H9 (cell line): ENCODE results near the gene ERH. TPM values are rescaled to one million over a fixed set of nuclear protein-coding genes. Genes with fewer than 3 reads are reported as not detected.

Source experiments
- DNase-seq: peaks from one replicate; pipeline ENCODE4 v3.0.0-alpha.2; 2017
- H2AFZ ChIP-seq: one replicate; pipeline ENCODE4 v1.6.1; 2013; ENCODE audit warnings: mild to moderate bottlenecking, low read length, control low read depth, moderate library complexity
- H2AK5ac ChIP-seq: 2 replicates; pipeline ENCODE4 v1.6.1; 2013; ENCODE audit warnings: low read length, control low read depth, mixed read lengths; ENCODE audit not compliant: insufficient read length
- H2BK120ac ChIP-seq: one replicate; pipeline ENCODE4 v1.6.1; 2013; ENCODE audit warnings: low read depth, mild to moderate bottlenecking, low read length, control low read depth, inconsistent platforms; ENCODE audit not compliant: poor library complexity, severe bottlenecking
- H2BK12ac ChIP-seq: 2 replicates; pipeline ENCODE4 v1.6.1; 2013; ENCODE audit warnings: low read length, control low read depth, mixed read lengths, low read depth; ENCODE audit not compliant: insufficient read length
- H2BK15ac ChIP-seq: 2 replicates; pipeline ENCODE4 v1.6.1; 2013; ENCODE audit warnings: low read depth, low read length, control low read depth
- H2BK20ac ChIP-seq: one replicate; pipeline ENCODE4 v1.6.1; 2013; ENCODE audit warnings: low read depth, mild to moderate bottlenecking, low read length, control low read depth, inconsistent platforms; ENCODE audit not compliant: poor library complexity, severe bottlenecking
- H2BK5ac ChIP-seq: 2 replicates; pipeline ENCODE4 v1.6.1; 2013; ENCODE audit warnings: low read length, control low read depth, mixed read lengths; ENCODE audit not compliant: insufficient read length
- H3K14ac ChIP-seq: 2 replicates; pipeline ENCODE4 v1.6.1; 2013; ENCODE audit warnings: low read length, control low read depth; ENCODE audit not compliant: insufficient read depth
- H3K18ac ChIP-seq: 2 replicates; pipeline ENCODE4 v1.6.1; 2013; ENCODE audit warnings: low read depth, mild to moderate bottlenecking, mixed read lengths, low read length, control low read depth; ENCODE audit not compliant: insufficient read length
- H3K23ac ChIP-seq: 2 replicates; pipeline ENCODE4 v1.6.1; 2013; ENCODE audit warnings: low read length, control low read depth, mixed read lengths, low read depth; ENCODE audit not compliant: insufficient read length
- H3K23me2 ChIP-seq: 2 replicates; pipeline ENCODE4 v1.6.1; 2013; ENCODE audit warnings: low read depth, mild to moderate bottlenecking, mixed read lengths, low read length, control low read depth; ENCODE audit not compliant: insufficient read length, poor library complexity, severe bottlenecking
- H3K27ac ChIP-seq: 2 replicates; pipeline ENCODE4 v1.5.1; 2013; ENCODE audit warnings: low read length, control low read depth, mixed read lengths, low read depth; ENCODE audit not compliant: insufficient read length
- H3K27me3 ChIP-seq: 2 replicates; pipeline ENCODE4 v1.6.1; 2013; ENCODE audit warnings: low read length, control low read depth, inconsistent platforms; ENCODE audit not compliant: insufficient read depth
- H3K4ac ChIP-seq: 2 replicates; pipeline ENCODE4 v1.6.1; 2013; ENCODE audit warnings: low read depth, mild to moderate bottlenecking, control low read depth, inconsistent platforms, low read length, moderate library complexity
- H3K4me1 ChIP-seq: 2 replicates; pipeline ENCODE4 v1.6.1; 2013; ENCODE audit warnings: low read length, control low read depth, inconsistent platforms; ENCODE audit not compliant: insufficient read depth
- H3K4me2 ChIP-seq: 2 replicates; pipeline ENCODE4 v1.6.1; 2013; ENCODE audit warnings: low read length, control low read depth, mixed read lengths; ENCODE audit not compliant: insufficient read length, insufficient read depth
- H3K56ac ChIP-seq: 2 replicates; pipeline ENCODE4 v1.6.1; 2013; ENCODE audit warnings: low read depth, mild to moderate bottlenecking, mixed read lengths, low read length, control low read depth; ENCODE audit not compliant: insufficient read length
- H3K79me1 ChIP-seq: 2 replicates; pipeline ENCODE4 v1.6.1; 2013; ENCODE audit warnings: low read depth, mild to moderate bottlenecking, moderate library complexity, low read length, control low read depth, inconsistent platforms; ENCODE audit not compliant: insufficient read depth, poor library complexity, severe bottlenecking
- H3K79me2 ChIP-seq: 2 replicates; pipeline ENCODE4 v1.6.1; 2013; ENCODE audit warnings: low read length, control low read depth, inconsistent platforms; ENCODE audit not compliant: insufficient read depth
- H3K9ac ChIP-seq: 2 replicates; pipeline ENCODE4 v1.6.1; 2013; ENCODE audit warnings: low read length, control low read depth, mixed read lengths; ENCODE audit not compliant: insufficient read length; ENCODE audit errors: extremely low read depth
- H3K9me3 ChIP-seq: one replicate; pipeline ENCODE4 v1.6.1; 2013; ENCODE audit warnings: low read depth, low read length, inconsistent platforms; ENCODE audit not compliant: control insufficient read depth
- H3T11ph ChIP-seq: one replicate; pipeline ENCODE4 v1.6.1; 2013; ENCODE audit warnings: mild to moderate bottlenecking, low read length, control low read depth, inconsistent platforms
- H4K20me1 ChIP-seq: one replicate; pipeline ENCODE4 v1.6.1; 2013; ENCODE audit not compliant: control insufficient read depth, insufficient read length, insufficient read depth
- H4K5ac ChIP-seq: 2 replicates; pipeline ENCODE4 v1.6.1; 2013; ENCODE audit warnings: low read depth, mild to moderate bottlenecking, mixed read lengths, low read length, control low read depth; ENCODE audit not compliant: insufficient read length
- H4K8ac ChIP-seq: replicated peaks from 2 replicates; pipeline ENCODE4 v1.6.1; 2013; ENCODE audit warnings: low read length, control low read depth, mixed read lengths, low read depth; ENCODE audit not compliant: insufficient read length
- H4K91ac ChIP-seq: 2 replicates; pipeline ENCODE4 v1.6.1; 2013; ENCODE audit warnings: low read depth, mild to moderate bottlenecking, moderate library complexity, mixed read lengths, low read length, control low read depth; ENCODE audit not compliant: insufficient read length
- H3K27ac Mint-ChIP-seq, 3 experiments: 2 replicates in 2 of 3; 3 replicates in 1 of 3; pipeline ENCODE4 v1.8.0; 2020 to 2021; ENCODE audit warnings: mixed read lengths in 3 of 3, mild to moderate bottlenecking in 1 of 3, moderate library complexity in 1 of 3
- H3K27me3 Mint-ChIP-seq: 2 replicates; pipeline ENCODE4 v1.8.0; 2021; ENCODE audit warnings: low read depth, mild to moderate bottlenecking, moderate library complexity, mixed read lengths
- H3K36me3 Mint-ChIP-seq, 3 experiments: 2 replicates in 2 of 3; 3 replicates in 1 of 3; pipeline ENCODE4 v1.8.0; 2020 to 2021; ENCODE audit warnings: low read depth in 3 of 3, mixed read lengths in 3 of 3; ENCODE audit not compliant: insufficient read depth in 1 of 3
- H3K4me1 Mint-ChIP-seq, 2 experiments: 2 replicates each; pipeline ENCODE4 v1.8.0; 2020; ENCODE audit warnings: mixed read lengths in 2 of 2
- H3K4me3 Mint-ChIP-seq, 2 experiments: 2 replicates in 1 of 2; 3 replicates in 1 of 2; pipeline ENCODE4 v1.8.0; 2020 to 2021; ENCODE audit warnings: mild to moderate bottlenecking in 2 of 2, mixed read lengths in 2 of 2, moderate library complexity in 1 of 2
- H3K9me3 Mint-ChIP-seq, 2 experiments: 2 replicates in 1 of 2; 3 replicates in 1 of 2; pipeline ENCODE4 v1.8.0; 2020; ENCODE audit warnings: mild to moderate bottlenecking in 2 of 2, mixed read lengths in 2 of 2, moderate library complexity in 1 of 2
- CTCF ChIP-seq: fragments of 200-600 bp; sonication (generic); conservative IDR thresholded peaks from 3 replicates; pipeline ENCODE4 v1.8.0; 2021; ENCODE audit warnings: antibody characterized with exemption, mild to moderate bottlenecking
- WGBS: extraction: QIAGEN DNeasy Blood & Tissue Kit; methylation state at CpG from one replicate; pipeline ENCODE4 v1.1.7; 2013; ENCODE audit warnings: missing lambda C conversion rate, low lambda C conversion rate, mixed read lengths; ENCODE audit not compliant: insufficient read length; ENCODE audit errors: extremely low coverage; 5-methylcytosine and 5-hydroxymethylcytosine counted together
- total RNA-seq: library from RNA; stranded (reverse); gene quantifications from 2 replicates; pipeline ENCODE4 v1.2.1, GENCODE V29; 2021

Gene ERH
- total RNA-seq, 1 experiment from 2014 or later = 443 TPM

- H3K36me3 Mint-ChIP-seq = no peaks in the 10 kb centered on the region
- H3K79me1 ChIP-seq = no peaks in the 10 kb centered on the region
- TF ChIP-seq CTCF = no peak
- no peak overlapping the region for H3T11ph ChIP-seq
- no peak overlapping the region for H3K56ac ChIP-seq
- H2BK120ac ChIP-seq = no peak overlapping the region
- no peak overlapping the region for H4K8ac ChIP-seq
- H4K5ac ChIP-seq = no peak overlapping the region
- H3K79me2 ChIP-seq = no peaks in the 10 kb centered on the region
- no peaks in the 10 kb centered on the region for H3K23me2 ChIP-seq
- no peak overlapping the region for H3K27ac ChIP-seq
- no peak overlapping the region for H2BK20ac ChIP-seq
- H3K14ac ChIP-seq = no peak overlapping the region
- WGBS = no CpG with 5 or more reads among the region's 12 CpGs
- no peak overlapping the region for H2AK5ac ChIP-seq
- no peaks in the 10 kb centered on the region for H3K4me1 ChIP-seq
- no peak overlapping the region for H2BK5ac ChIP-seq
- H3K23ac ChIP-seq = no peak overlapping the region
- no peaks in the 10 kb centered on the region for H4K20me1 ChIP-seq
- no peak overlapping the region for H3K4me3 Mint-ChIP-seq
- no peak overlapping the region for H3K18ac ChIP-seq
- DNase-seq = no peak
- no peaks in the 10 kb centered on the region for H3K9me3 Mint-ChIP-seq
- no peak overlapping the region for H3K4ac ChIP-seq
- H2BK15ac ChIP-seq = no peak overlapping the region
- H3K4me2 ChIP-seq = no peak overlapping the region
- H3K27me3 Mint-ChIP-seq = no peaks in the 10 kb centered on the region; the same call in 1 of the 2 replicates
- H2BK12ac ChIP-seq = no peak overlapping the region
- no peak overlapping the region for H3K9ac ChIP-seq
- no peak overlapping the region for H3K27ac Mint-ChIP-seq
- no peaks in the 10 kb centered on the region for H3K9me3 ChIP-seq
- H3K27me3 ChIP-seq = no peaks in the 10 kb centered on the region
- H3K4me1 Mint-ChIP-seq = peaks cover 0 to 4% of the 10 kb centered on the region in 2 experiments; a peak in 3 of 4 replicates
- H4K91ac ChIP-seq = no peak overlapping the region
- no peak overlapping the region for H2AFZ ChIP-seq
These were observed 39.7 kb downstream of the ERH start for GRCh38 chr14:69358233-69358963.
